GM23248 (cell line): ENCODE results near the gene PLCG1. TPM values are rescaled to one million over a fixed set of nuclear protein-coding genes. Genes with fewer than 3 reads are reported as not detected.
"Not testable (repeated sequence)": the region's sequence is repeated elsewhere in the genome, so short reads cannot be mapped to it uniquely, and the experiment has no call there.

ENCODE experiments used
- DNase-seq: peaks from one replicate; pipeline ENCODE4 v3.0.0-alpha.2; 2015
- H2AFZ ChIP-seq: fragments of 200-600 bp; sonication (generic); 2 replicates; pipeline ENCODE4 v1.6.1; 2016; ENCODE audit warnings: antibody characterized with exemption
- H3F3A ChIP-seq: fragments of 200-600 bp; sonication (generic); 2 replicates; pipeline ENCODE4 v1.6.1; 2016; ENCODE audit warnings: mild to moderate bottlenecking, antibody characterized with exemption, mixed run types; ENCODE audit not compliant: insufficient read depth
- H3K27ac ChIP-seq: fragments of 200-600 bp; sonication (generic); 2 replicates; pipeline ENCODE4 v1.5.1; 2016; ENCODE audit warnings: mild to moderate bottlenecking
- H3K27me3 ChIP-seq: fragments of 200-600 bp; sonication (generic); replicated peaks from 2 replicates; pipeline ENCODE4 v1.6.1; 2016; ENCODE audit warnings: mild to moderate bottlenecking; ENCODE audit not compliant: insufficient read depth
- H3K36me3 ChIP-seq: fragments of 200-600 bp; sonication (generic); 2 replicates; pipeline ENCODE4 v1.6.1; 2016; ENCODE audit warnings: low read depth, mild to moderate bottlenecking
- H3K4me1 ChIP-seq: fragments of 200-600 bp; sonication (generic); 2 replicates; pipeline ENCODE4 v1.6.1; 2016; ENCODE audit warnings: mild to moderate bottlenecking; ENCODE audit not compliant: insufficient read depth
- H3K4me2 ChIP-seq: fragments of 200-600 bp; sonication (generic); one replicate; pipeline ENCODE4 v1.6.1; 2016; ENCODE audit warnings: mild to moderate bottlenecking; ENCODE audit not compliant: unreplicated experiment
- H3K4me3 ChIP-seq: fragments of 200-600 bp; sonication (generic); 2 replicates; pipeline ENCODE4 v1.5.1; 2016; ENCODE audit warnings: mild to moderate bottlenecking
- H3K79me2 ChIP-seq: fragments of 200-600 bp; sonication (generic); 2 replicates; pipeline ENCODE4 v1.6.1; 2016; ENCODE audit warnings: mild to moderate bottlenecking; ENCODE audit not compliant: insufficient read depth
- H3K9ac ChIP-seq: fragments of 200-600 bp; sonication (generic); 2 replicates; pipeline ENCODE4 v1.6.1; 2016; ENCODE audit warnings: mild to moderate bottlenecking
- H3K9me2 ChIP-seq: fragments of 200-600 bp; sonication (generic); 2 replicates; pipeline ENCODE4 v1.6.1; 2016; ENCODE audit warnings: mixed run types, mild to moderate bottlenecking, moderate library complexity; ENCODE audit not compliant: insufficient read depth
- H3K9me3 ChIP-seq: fragments of 200-600 bp; sonication (generic); one replicate; pipeline ENCODE4 v1.6.1; 2017; ENCODE audit warnings: low read depth
- H4K20me1 ChIP-seq: fragments of 200-600 bp; sonication (generic); 2 replicates; pipeline ENCODE4 v1.6.0; 2016; ENCODE audit not compliant: insufficient read depth
- EZH2 ChIP-seq: fragments of 200-600 bp; sonication (generic); IDR thresholded peaks from 2 replicates; pipeline ENCODE4 v1.6.1; 2018; ENCODE audit warnings: antibody characterized with exemption, mild to moderate bottlenecking; ENCODE audit not compliant: insufficient read depth, poor library complexity, severe bottlenecking
- EZH2phosphoT487 ChIP-seq: fragments of 200-600 bp; sonication (generic); IDR thresholded peaks from 2 replicates; pipeline ENCODE4 v1.6.1; 2018; ENCODE audit warnings: antibody characterized with exemption, moderate library complexity, mild to moderate bottlenecking, low read depth; ENCODE audit not compliant: insufficient read depth
- whole genome bisulfite sequencing, 2 experiments: methylation state at CpG; one replicate each; pipeline ENCODE4 v1.1.6; 2015 to 2017; ENCODE audit warnings: low lambda C conversion rate in 2 of 2, low coverage in 1 of 2; ENCODE audit errors: missing lambda C conversion rate in 2 of 2; 5-methylcytosine and 5-hydroxymethylcytosine counted together
- in situ Hi-C: fragments of 300-500 bp; cut with MboI; formaldehyde crosslinking; loops from 2 replicates; pipeline ENCODE4 v1.15.0; 2020
- polyA plus RNA-seq: library from polyadenylated mRNA; unstranded; fragments of >200 nt; fragmentation: Nextera tagmentation; extraction: Ambion mirVana; gene quantifications from 2 replicates; pipeline ENCODE4 v1.2.1, GENCODE V29; 2016
- total RNA-seq: library from RNA; depleted of rRNA; stranded (reverse); fragments of >200 nt; shearing (Covaris generic); gene quantifications from 2 replicates; pipeline ENCODE4 v1.2.3, GENCODE V29; 2014

The PLCG1 gene
- total and polyA plus RNA-seq, 2 experiments from 2014 or later = 8.3 to 32.6 TPM

GRCh38 chr20:41125530-41126457 is 11.5 kb upstream of the PLCG1 start:
- Histone ChIP-seq H3K4me1 (no peaks in the 10 kb centered on the region), H3K9ac (no peak overlapping the region), H2AFZ (no peak overlapping the region), H3K27ac (no peak overlapping the region), H3K27me3 (no peaks in the 10 kb centered on the region), H4K20me1 (no peaks in the 10 kb centered on the region), H3K9me3 (no peaks in the 10 kb centered on the region), H3K36me3 (peaks cover 43% of the 10 kb centered on the region), H3K4me2 (no peak overlapping the region), H3F3A (no peaks in the 10 kb centered on the region), H3K4me3 (no peak overlapping the region), H3K79me2 (no peaks in the 10 kb centered on the region), H3K9me2 (no peaks in the 10 kb centered on the region)
- no peak for DNase-seq
- no peak for TF ChIP-seq EZH2
- no peak for TF ChIP-seq EZH2phosphoT487
- WGBS, 2 experiments = 90 to 91% methylated on average over 6 of the region's 6 CpGs
- in situ Hi-C loops = no loop called here

DNA sequence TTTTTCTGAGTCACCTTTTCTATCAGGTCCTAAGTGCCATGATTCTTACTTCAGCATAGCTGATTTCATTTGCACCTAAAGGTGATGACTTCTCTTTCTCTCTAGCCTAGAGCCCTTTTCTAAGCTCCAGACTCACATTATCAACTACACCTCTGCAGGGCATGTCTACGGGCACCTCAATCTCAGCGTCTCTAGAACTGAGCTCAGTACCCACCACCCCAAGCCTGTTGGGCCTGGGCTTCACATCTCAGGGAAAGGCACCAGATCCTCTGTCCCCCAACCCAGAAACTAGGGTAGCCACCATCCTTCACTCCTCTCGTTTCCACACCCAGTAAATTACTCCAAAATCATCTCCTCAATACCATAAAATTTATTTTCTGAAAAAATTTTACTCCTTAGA is 10.6 kb upstream of the PLCG1 start:
- H3K9me2 ChIP-seq = no peaks in the 10 kb centered on the region
- H2AFZ ChIP-seq = no peak overlapping the region
- DNase-seq = no peak
- no peaks in the 10 kb centered on the region for H3K79me2 ChIP-seq
- no peak overlapping the region for H3K4me2 ChIP-seq
- WGBS, 2 experiments = 96 to 97% methylated on average over 3 of the region's 3 CpGs
- H3K9me3 ChIP-seq = no peaks in the 10 kb centered on the region
- H3K27ac ChIP-seq = no peak overlapping the region
- in situ Hi-C loops = no loop called here
- H3K36me3 ChIP-seq = peaks cover 34% of the 10 kb centered on the region
- no peaks in the 10 kb centered on the region for H3F3A ChIP-seq
- TF ChIP-seq EZH2 (no peak), EZH2phosphoT487 (no peak)
- H3K4me3 ChIP-seq = no peak overlapping the region
- no peaks in the 10 kb centered on the region for H4K20me1 ChIP-seq
- H3K9ac ChIP-seq = no peak overlapping the region
- H3K4me1 ChIP-seq = no peaks in the 10 kb centered on the region
- H3K27me3 ChIP-seq = no peaks in the 10 kb centered on the region

GRCh38 chr20:41128317-41128716 is 9.0 kb upstream of the PLCG1 start:
- H3K9me3 ChIP-seq, H3K4me1 ChIP-seq, H2AFZ ChIP-seq, H3K27ac ChIP-seq, DNase-seq, H3K4me2 ChIP-seq, H3K4me3 ChIP-seq, H3K9ac ChIP-seq, in situ Hi-C loops, H3K79me2 ChIP-seq, H3F3A ChIP-seq, H3K9me2 ChIP-seq, H4K20me1 ChIP-seq, H3K27me3 ChIP-seq: not testable (repeated sequence)
- 60 to 63% methylated on average over 1 of the region's 3 CpGs for WGBS, 2 experiments
- peaks cover 19% of the 10 kb centered on the region for H3K36me3 ChIP-seq

GRCh38 chr20:41131594-41132387 is 5.6 kb upstream of the PLCG1 start:
- Histone ChIP-seq H3F3A (no peaks in the 10 kb centered on the region), H3K9ac (no peak overlapping the region), H3K79me2 (no peaks in the 10 kb centered on the region), H3K4me2 (no peak overlapping the region), H3K27me3 (no peaks in the 10 kb centered on the region), H3K9me2 (no peaks in the 10 kb centered on the region), H2AFZ (no peak overlapping the region), H3K36me3 (peaks cover 4% of the 10 kb centered on the region; the same call in 1 of the 2 replicates), H3K27ac (no peak overlapping the region), H3K4me1 (no peaks in the 10 kb centered on the region), H4K20me1 (no peaks in the 10 kb centered on the region), H3K4me3 (no peak overlapping the region), H3K9me3 (no peaks in the 10 kb centered on the region)
- in situ Hi-C loops = no loop called here
- no peak for TF ChIP-seq EZH2phosphoT487
- TF ChIP-seq EZH2 = no peak
- no peak for DNase-seq
- 79 to 80% methylated on average over 5 of the region's 5 CpGs for WGBS, 2 experiments

DNA sequence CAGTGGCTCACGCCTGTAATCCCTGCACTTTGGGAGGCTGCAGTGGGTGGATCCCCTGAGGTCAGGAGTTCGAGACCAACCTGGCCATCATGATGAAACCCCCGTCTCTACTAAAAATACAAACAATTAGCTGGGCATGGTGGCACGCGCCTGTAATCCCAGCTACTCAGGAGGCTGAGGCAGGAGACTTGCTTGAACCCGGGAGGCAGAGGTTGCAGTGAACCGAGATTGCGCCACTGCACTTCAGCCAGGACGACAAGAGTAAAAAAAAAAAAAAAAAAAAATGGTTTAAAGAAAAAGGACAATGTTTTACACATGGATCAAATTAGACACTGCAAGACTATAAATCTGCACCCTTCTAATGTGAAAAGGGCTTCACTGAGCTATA is 5.0 kb upstream of the PLCG1 start:
- H3K4me2 ChIP-seq, H3K9ac ChIP-seq, H4K20me1 ChIP-seq, H3K9me3 ChIP-seq, in situ Hi-C loops, H3K4me3 ChIP-seq, H3K9me2 ChIP-seq, H3F3A ChIP-seq, H3K27ac ChIP-seq, H3K36me3 ChIP-seq, DNase-seq, H3K4me1 ChIP-seq, H3K27me3 ChIP-seq, H3K79me2 ChIP-seq, H2AFZ ChIP-seq: not testable (repeated sequence)
- WGBS, 2 experiments = 65 to 71% methylated on average over 9 of the region's 9 CpGs
